GM13976 (cell line): ENCODE data around the gene NME2.

Experiments
- DNase-seq: peaks from one replicate; pipeline ENCODE4 v3.0.0; 2012; ENCODE audit warnings: low spot score
- in situ Hi-C: fragments of 300-500 bp; cut with MboI; formaldehyde crosslinking; loops from one replicate; pipeline ENCODE4 v1.12.0; 2022; ENCODE audit warnings: low sequenced_read_pairs, mixed read lengths, inconsistent platforms; ENCODE audit not compliant: unreplicated experiment
- TF ChIP-seq, protein P1 (sequence below): IDR thresholded peaks from 2 replicates; pipeline ENCODE4 v1.5.1; 2012; ENCODE audit warnings: borderline replicate concordance, mild to moderate bottlenecking; ENCODE audit not compliant: insufficient read depth; ENCODE audit errors: extremely low read depth, missing control alignments, control extremely low read depth

The NME2 gene

GRCh38 chr17:51152766-51153209, 13.4 kb upstream of the NME2 start:
- DNase-seq: peak; percentile 30
- in situ Hi-C loops: loop anchor here (5.0 kb wide), 1 partner anchor 150 kb away; no protein-coding TSS in a partner anchor
- TF ChIP-seq, protein P1, sequence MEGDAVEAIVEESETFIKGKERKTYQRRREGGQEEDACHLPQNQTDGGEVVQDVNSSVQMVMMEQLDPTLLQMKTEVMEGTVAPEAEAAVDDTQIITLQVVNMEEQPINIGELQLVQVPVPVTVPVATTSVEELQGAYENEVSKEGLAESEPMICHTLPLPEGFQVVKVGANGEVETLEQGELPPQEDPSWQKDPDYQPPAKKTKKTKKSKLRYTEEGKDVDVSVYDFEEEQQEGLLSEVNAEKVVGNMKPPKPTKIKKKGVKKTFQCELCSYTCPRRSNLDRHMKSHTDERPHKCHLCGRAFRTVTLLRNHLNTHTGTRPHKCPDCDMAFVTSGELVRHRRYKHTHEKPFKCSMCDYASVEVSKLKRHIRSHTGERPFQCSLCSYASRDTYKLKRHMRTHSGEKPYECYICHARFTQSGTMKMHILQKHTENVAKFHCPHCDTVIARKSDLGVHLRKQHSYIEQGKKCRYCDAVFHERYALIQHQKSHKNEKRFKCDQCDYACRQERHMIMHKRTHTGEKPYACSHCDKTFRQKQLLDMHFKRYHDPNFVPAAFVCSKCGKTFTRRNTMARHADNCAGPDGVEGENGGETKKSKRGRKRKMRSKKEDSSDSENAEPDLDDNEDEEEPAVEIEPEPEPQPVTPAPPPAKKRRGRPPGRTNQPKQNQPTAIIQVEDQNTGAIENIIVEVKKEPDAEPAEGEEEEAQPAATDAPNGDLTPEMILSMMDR: no peak

DNA sequence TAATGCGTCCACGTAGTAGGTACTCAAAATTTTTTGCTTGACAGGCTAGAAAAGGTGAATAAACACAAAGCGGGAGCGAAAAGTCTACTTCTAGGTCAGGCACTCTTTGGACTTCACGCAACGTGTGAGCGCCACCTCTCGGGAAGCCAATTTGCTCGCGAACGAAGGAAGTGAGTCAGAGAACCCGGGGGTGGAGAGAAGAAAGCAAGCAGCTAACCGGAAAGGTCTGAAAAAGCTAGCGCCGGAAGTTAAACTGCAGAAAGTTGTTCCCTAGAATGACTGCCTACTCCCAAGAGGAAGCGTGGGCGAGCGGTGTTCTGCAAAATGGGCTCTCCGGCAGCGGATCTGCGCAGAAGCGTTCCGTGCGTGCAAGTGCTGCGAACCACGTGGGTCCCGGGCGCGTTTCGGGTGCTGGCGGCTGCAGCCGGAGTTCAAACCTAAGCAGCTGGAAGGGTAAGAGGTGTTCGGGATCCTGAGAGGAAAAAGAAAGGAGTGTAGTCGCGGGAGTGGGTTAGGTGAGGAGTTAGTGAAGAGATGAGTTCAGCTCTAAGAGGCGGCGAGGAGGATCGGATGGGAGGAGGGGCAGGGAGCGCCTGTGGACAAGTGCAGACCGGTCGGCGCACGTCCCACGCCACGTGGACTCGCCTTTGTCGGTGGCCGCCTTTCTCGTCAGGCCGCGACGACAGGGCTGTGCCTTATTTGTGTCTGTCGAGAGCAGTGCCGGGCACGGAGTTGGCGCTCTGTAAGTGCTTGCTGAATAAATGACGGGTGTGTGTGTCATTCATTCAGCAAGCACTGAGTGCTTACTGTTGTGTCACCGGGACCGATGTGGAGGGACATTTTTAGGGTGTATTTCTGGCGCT, 12.8 kb upstream of the NME2 start, which contains the start of gene NME1:
NME1 (plus strand) TSS at position 350 of the 863 bp plus-strand sequence. CDS start 2,096 bp downstream, outside the sequence.
- DNase-seq: peak; percentile 96
- in situ Hi-C loops: loop anchor here (5.0 kb wide), 1 partner anchor 151 kb away; no protein-coding TSS in a partner anchor
- TF ChIP-seq, protein P1: peak; percentile 81

DNA sequence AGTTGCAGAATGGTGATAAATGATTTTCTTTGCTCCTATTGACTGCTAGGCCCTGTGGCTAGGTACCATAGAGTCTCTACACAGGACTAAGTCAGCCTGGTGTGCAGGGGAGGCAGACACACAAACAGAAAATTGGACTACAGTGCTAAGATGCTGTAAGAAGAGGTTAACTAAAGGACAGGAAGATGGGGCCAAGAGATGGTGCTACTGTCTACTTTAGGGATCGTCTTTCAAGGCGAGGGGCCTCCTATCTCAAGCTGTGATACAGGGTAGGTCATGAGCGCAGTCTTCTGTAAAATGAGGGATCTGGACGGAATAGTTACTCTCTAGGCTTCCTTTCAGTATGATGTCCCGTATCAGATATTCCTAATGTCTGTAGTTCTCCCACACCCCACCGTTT, 12.0 kb upstream of the NME2 start:
- no peak for DNase-seq
- in situ Hi-C loops: loop anchor here (5.0 kb wide), 1 partner anchor 152 kb away; no protein-coding TSS in a partner anchor
- TF ChIP-seq, protein P1: no peak

DNA sequence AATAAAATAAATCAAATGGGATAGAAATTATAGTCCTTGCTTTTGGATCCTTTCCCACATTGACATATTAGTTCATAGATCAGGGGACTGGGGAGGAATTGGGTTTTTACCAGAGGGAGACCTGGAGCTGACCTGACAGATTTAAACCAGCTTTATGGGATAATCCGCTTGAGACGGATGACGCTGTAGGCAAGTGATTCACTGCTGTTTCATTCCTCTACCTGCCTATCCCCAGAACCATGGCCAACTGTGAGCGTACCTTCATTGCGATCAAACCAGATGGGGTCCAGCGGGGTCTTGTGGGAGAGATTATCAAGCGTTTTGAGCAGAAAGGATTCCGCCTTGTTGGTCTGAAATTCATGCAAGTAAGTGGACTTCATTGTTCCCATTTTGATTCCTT, 10.8 kb upstream of the NME2 start:
- TF ChIP-seq, protein P1: no peak
- no peak for DNase-seq
- in situ Hi-C loops: no loop called here

DNA sequence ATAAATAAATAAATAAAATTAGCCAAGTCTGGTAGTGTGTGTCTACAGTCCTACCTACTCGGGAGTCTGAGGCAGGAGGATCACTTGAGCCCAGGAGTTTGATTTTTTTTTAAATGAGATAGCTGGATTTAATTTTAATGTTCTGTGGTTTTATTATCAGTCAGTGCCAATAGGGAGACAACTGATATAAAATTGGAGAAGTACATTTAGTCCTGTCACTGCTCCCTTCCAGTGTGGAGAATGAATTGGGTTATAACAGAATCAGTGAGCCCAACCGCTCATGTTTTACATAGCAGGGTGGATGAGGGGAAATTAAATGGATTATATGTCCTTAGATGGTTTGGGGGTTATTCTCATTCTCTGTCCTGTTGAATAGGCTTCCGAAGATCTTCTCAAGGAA, 6.6 kb upstream of the NME2 start:
- no peak for DNase-seq
- in situ Hi-C loops: no loop called here
- TF ChIP-seq, protein P1: no peak

GRCh38 chr17:51161541-51161940, 4.7 kb upstream of the NME2 start:
- TF ChIP-seq, protein P1: no peak
- in situ Hi-C loops: no loop called here
- no peak for DNase-seq
